HG02870 (cell line): Measurements from ENCODE around the gene SCGB1C1.
A peak's percentile ranks its signal among the peaks of the same experiment; 100 is the strongest.
"Not testable (repeated sequence)": the region's sequence is repeated elsewhere in the genome, so short reads cannot be mapped to it uniquely, and the experiment has no call there.

Source experiments
- ATAC-seq: cut with Tn5 transposase; IDR thresholded peaks from one replicate; pipeline ENCODE4 v1.9.1; 2021; ENCODE audit warnings: mild to moderate bottlenecking, moderate library complexity; ENCODE audit not compliant: unreplicated experiment

Gene SCGB1C1

DNA sequence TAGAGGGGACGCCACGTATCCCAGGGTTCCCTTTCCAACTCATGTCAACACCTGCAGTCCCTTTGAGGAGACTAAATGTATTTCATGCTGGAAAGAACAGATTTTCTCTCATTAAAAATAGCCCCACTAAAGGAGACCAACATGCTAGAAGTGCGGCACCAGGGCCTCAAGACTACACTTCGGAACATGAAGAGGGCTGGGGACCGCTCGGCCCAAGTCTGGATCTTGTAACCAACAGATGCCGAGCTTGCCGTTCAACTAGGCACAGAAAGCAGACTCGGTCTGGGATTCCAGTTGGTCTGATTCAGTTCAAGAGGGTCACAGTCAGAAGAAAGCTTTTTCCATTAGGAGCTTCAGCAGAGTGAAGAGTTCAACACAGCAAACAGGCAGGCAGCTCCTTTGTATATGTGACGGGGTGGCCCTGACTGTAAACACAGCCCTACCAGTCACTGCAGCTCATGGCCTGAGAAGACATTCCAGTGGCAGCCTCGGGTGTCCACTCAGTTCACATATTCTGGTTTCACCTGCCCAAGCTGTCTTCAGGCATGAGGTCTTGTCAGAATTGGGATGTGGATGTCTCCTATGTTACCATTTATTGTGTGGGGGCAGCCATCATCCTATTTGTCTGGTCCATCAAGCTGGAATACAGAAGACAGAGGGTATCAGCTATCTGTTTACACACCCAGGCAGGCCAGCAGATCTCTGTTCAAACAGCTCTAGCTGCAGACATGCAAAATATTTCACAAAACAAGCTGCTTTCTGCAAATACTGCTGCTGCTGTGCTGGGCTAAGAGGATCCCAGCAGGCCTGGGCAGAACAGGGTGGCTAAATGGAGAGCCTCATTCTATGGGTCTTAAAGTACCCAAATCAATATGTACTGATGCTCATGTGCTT, 23.4 kb downstream of the SCGB1C1 start:
- ATAC-seq, result no peak

DNA sequence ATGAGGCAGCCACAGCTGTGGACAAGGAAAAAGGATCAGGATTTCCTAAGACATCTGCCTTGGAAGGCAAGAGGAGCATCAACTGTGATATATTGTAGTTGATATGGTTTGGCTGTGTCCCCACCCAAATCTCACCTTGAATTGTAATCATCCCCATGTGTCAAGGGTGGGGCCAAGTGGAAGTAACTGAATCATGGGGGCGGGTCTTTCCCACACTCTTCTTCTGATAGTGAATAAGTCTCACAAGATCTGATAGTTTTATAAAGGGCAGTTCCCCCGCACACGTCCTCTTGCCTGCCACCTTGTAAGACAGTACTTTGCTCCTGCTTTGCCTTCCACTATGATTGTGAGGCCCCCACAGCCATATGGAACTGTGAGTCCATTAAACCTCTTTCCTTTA, 24.8 kb downstream of the SCGB1C1 start:
- no peak for ATAC-seq

DNA sequence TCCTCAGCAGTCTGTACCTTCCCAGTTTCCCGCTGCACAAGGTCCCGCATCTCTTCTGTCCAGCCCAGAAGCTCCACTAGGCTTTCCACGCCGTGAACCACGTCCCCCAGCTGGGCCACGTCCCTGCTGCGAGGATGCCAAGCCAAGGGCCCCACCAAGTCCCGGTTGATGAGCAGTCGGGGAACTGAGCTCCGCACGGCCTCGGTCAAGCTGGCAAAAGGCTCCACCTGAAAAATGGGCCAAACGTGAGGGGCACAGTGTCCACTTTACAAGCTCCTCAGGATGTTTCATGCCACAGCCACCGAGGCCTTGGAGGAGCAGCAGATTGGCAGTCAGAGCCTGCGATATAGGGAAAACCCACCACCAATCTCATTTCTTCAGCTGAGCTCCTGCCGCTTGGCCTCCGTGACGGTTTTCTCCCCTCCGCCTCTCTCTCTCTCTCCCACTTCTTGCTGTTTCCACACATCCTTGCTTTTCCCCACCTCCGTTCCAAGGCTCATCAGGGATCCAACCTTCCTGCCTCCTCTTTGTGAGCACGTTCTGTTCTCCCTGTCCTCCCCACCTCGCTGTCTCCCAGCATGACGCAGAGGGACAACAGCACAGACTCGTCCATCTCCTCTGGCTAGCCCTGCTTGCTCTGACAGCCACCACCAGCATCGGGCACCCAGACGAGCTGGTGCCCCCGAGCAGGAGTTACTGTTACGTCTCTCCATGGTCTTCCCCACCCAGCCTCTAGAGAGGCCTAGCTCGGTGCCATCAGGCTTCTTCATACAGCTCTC, 26.1 kb downstream of the SCGB1C1 start:
- no peak for ATAC-seq

DNA sequence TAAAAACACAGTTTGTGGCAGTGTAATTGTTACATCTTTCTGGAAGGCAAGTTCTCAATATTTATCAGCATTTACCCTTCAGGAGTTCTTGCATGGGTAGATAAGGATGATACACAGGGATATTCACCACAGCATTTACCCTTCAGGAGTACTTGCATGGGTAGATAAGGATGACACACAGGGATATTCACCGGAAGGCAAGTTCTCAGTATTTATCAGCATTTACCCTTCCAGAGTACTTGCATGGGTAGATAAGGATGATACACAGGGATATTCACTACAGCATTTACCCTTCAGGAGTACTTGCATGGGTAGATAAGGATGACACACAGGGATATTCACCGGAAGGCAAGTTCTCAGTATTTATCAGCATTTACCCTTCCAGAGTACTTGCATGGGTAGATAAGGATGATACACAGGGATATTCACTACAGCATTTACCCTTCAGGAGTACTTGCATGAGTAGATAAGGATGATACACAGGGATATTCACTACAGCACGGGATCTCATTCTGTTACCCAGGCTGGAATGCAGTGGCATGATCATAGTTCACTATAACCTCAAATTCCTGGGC, 27.9 kb downstream of the SCGB1C1 start:
- not testable (repeated sequence) for ATAC-seq

DNA sequence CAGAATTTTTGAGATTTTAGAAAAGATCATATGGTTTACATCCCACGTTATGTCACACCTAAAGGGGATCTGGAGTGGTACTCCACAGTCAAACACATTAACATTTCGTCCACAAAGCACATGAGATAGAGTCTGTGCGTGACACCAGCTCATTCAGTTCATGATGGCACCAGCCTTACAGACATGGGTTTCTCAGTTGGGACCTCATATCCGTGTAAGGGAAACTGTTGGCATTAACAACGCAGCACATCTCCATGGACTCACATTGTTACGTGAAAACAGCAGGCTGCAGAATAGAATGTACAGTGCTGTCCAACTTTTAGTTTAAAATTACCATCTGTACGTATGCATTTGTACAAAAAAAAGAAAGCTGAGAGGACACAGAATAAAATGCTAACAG, 28.7 kb downstream of the SCGB1C1 start:
- no peak for ATAC-seq

DNA sequence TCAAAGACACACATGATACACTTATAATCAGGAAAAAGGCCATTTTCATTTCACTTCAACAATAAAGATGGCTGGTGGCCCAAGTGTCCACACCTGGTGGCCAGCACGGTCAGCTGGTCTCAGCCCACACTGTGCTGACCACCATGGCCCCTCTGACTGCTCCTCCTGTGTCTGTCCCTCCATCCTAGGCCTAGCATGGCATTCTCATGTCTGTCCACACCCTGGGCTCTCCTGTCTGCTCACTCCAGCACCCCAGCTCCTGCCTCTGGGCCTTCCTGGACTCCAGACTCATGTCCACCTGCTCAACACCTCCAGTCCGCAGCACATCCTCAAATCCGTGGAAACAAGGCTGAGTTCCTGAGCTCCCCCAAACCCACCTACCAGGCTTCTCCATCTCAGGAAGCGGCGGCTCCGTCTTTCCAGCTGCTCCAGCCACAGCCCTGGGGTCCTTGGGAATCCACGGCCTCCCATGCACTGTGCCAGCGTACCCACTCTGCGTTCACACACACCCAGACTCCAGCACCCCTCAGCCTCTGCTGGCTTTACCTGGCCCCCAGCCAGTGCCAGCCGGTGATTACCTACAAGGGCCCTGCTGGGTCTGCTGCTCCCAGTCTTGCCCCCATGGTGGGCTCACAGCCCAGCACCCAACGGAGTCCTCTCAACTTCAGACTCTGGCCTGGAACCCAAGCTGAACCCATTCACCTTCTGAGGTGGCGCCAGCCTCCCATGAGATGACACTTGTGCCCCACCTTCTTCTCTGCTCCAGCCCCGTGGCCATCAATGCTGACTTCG, 29.3 kb downstream of the SCGB1C1 start:
- ATAC-seq, result no peak

DNA sequence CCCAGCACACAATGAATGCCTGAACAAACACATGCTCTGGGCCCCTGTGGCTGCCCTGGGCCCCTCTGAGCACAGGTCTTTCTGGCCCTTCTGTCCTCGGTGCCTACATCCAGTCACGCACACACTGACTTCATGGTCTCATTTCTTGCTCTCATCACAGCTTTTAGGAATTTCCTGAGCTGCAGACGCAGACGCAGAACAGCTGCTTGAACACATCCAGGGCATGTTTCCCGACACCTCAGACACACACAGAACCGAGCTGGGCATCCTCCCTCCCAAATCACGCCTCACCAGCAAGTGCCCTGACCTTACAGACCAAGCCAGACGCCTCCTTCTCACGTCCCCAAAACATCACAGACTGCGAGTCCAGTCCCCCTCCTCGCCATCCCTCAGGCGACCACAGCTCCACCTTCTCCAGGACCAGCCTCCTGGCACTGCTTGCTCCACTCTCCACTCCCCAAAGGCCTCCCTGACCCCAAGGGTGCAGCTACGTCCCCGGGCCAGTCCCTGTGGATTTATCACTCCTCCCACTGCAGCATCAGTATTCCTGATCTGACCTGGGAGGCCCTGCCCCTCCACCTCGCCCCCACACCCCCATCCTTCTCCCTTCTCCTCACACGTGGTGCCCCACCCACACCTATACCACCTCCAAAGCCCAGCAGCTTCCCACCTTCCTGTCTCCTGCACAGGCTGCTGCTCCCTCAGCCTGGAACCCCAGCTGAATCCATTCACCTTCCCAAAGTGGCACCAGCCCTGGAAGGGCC, 30.3 kb downstream of the SCGB1C1 start:
- no peak for ATAC-seq

DNA sequence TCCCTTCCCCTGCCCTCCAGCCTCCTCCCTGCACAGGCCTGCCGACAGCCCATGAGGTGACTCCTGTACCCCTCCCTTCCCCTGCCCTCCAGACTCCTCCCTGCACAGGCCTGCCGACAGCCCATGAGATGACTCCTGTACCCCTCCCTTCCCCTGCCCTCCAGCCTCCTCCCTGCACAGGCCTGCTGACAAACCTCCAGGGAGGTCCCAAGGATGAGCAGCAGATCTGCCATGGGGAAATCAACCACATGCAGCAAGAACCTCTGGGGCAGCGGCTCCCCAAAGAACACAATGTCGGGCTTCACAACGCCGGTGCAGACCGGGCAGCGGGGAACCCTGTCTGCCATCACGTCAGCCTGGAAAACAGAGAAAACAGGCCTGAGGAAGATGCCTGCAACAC, 31.0 kb downstream of the SCGB1C1 start:
- no peak for ATAC-seq

DNA sequence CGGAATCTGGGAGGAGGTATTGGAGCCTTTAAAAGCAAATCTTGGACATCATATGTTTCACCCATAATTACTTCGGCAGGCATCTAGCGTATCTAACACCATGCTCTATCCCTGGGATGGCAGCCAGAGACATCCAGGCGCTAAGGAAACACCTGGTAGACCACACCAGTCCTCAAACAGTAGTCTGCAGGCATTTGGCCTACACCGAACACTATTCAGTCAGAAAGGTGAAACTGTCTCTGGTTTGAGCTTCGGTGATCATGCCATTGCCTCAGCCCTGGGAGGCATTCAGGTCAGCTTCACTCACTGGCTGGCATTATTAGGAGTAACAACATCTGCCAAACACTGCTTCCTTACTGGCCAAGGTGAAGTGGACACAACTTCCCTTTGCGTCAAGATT, 31.5 kb downstream of the SCGB1C1 start:
- no peak for ATAC-seq

DNA sequence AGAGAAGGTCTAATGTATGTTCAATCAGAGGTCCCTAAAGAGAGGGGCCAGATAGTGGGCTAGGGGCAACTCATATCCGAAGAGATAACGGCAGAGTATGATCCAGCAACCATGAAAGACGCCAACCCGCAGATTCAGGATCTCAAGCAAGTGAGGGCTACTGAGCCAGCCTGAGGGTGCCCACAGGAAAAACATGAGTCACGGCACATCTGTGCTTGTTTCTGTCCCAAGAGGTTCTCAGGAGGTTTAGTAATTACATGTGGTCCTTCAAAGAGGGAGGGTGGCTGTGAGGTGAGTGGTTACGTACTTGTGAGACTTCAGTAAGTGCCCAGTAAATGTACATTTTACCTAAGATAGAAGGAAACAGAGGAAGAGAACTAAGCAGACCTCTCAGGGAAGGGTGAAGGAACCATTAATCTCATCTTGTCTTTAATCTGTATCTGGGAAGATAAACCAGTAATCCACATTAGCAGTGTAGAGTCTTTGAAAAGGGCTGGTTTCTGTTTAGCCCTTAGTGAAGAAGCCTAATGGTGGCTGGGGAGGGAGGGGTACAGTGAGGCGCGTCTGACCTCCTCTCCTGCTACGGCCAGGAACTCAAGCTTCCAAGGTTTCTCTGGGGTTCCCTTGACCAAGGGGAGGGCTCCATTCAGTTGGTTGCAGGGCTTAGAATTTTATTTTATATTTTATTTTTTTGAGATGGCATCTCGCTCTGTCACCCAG, 33.0 kb downstream of the SCGB1C1 start:
- ATAC-seq, result no peak

DNA sequence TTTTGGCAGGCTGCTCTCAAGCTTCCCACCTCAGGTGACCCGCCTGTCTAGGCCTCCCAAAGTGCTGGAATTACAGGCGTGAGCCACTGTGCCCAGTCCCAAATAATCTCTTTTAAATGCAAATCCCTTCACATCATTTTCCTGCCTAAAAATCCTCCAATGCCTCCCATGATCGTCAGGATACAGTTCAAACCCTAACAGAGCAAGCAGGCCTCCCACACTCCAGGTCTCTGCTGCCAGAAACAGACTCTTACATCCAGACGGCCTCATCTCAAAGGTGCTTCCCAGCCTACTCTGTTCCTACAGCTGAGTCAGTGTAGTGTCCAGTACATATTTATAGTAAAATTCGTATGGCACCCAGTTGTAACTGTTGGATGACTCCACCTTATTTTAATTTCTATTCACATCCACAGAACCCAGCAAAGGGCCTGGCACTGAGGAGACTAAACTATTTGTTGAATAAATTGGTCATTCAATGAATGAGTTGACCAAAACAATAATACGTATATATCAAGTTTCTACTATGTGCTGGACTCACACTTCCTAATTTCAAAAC, 35.0 kb downstream of the SCGB1C1 start:
- ATAC-seq, result no peak

DNA sequence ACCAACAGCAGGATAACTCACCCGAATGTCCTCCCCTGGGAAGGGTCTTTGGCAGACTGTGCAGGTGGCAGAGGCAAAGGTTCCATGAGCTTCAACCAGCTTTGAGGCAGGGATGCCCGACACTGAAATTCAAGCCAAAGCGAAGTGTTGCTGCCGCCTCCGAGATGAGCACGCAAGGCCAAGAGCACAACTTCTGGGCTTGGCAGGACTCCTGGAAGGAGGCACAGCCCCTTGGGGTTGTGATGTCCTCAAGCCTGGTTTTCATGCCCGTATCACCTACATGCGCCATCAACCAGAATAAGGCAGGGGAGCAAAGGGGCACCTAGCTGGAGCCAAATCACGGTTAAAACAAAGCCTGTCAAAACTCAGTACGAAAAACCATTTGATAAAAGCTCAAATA, 37.6 kb downstream of the SCGB1C1 start:
- ATAC-seq, result no peak

DNA sequence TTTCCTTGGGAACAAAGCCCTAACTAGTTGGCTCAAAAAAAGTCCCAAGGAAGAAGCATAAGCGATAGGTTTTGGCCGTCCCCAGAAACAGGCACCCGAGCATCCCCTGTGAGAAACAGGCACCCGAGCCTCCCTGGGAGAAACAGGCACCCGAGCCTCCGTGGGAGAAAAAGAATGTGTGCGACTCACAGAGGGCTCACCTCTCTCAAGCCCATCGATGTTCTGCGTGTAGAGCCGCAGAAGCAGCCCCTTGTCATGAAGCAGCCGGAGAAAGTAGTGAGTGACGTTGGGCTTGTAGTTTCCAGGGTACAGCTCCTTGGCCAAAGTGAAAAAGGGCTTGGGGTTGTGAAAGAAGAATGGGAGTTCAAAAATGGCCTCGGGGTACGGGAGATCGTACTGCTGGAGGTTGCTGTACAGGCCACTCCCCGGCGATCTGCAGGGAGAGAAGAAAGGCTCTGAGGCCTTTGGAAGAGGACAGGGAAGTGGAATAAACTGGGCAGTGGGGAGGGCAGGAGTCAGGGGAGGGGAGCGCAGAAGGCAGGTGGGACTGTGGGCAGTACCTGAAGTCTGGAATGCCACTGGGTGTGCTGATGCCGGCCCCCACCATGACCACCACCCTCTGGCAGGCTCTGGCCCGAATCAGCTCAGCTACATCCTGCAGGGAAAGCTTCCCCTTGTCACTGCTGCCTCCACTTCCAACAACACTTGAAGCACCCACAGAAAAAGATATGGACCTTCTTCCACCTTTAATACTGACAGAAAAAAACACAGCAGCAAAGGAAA, 40.1 kb downstream of the SCGB1C1 start:
- no peak for ATAC-seq

DNA sequence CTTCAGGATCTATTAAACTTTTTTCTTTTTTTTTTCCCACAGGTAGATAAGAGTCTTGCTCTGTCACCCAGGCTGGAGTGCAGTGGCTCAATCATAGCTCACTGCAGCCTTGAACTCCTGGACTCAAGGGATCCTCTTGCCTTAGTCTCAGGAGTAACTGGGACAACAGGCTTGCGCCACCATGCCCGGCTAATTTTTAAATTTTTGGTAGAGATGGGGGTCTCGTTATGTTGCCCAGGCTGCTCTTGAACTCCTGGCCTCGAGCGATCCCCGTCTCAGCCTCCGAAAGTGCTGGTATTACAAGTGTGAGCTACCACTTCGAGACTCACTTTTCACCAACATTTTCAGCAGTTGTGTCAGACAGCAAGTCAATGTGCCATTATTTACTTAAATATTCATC, 42.3 kb downstream of the SCGB1C1 start:
- no peak for ATAC-seq

DNA sequence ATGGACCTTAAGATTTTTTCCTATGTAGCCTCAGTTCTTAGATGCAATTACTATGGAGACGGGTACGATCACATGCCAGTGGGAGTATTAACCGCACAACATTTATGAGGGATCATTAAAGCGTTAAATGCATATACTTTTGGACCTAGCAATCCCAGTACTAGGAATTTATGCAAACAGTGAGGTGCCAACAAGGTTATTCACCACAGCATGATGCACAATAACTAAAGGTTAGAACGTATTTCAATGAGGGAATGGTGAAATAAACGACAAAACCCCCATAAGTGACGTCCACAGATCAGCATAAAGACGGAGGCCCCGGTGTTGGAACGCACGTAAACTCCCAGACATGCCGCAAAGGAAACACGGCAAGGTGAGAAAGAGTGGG, 42.7 kb downstream of the SCGB1C1 start:
- ATAC-seq, result no peak

DNA sequence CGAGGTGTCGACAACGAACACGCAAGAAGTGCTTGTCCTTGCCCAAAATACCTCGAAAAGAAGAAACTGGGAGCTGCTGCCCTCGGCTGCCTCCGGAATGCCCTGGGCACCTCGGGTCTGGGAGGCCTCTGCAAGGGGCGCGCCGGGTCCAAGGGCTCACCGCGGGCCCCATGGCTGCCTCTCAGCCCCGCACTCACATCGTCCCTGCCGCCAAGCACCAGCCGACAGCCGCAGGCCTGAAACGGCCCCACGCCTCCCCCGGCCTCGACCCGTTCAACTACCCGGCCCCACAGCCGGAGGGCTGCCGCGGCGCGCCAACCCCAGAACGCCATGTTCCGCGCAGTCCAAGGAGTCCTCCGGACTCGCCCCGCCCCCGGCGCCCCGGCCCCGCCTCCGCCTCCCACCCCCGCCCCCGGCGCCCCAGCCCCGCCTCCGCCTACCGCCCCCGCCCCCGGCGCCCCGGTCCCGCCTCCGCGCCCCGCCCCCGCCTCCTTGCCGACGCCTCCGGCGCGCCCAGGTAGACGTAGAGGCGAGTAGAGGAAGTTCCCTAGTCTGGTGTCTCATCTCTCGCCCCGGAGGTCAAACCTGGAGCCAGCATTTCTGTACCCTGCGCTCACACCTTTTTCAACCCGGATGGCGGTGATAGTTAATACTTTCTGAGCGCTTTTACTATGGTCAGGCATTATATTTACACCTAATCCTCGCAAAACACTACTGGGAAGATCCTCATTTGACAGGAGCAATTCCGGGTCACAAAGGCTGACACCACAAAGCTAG, 43.3 kb downstream of the SCGB1C1 start, which contains the start of gene SIRT3:
SIRT3 (minus strand) TSS at position 346 of the 777 bp plus-strand sequence; CDS start at position 332, 14 bp downstream.
- peak; percentile 77 for ATAC-seq
